ENCODE data around the gene SMIM12. TPM values are rescaled to one million over a fixed set of nuclear protein-coding genes. Genes with fewer than 3 reads are reported as not detected.

SMIM12 gene
- total RNA-seq, 1 donor from 2014 or later = 33.6 TPM

- ATAC-seq = no peak
- no peak for DNase-seq
- intact Hi-C loops (cut with micrococcal nuclease) = loop anchor here (5.0 kb wide), 1 partner anchor 63 kb away; no protein-coding TSS in a partner anchor
These were observed 9.2 kb downstream of the SMIM12 start for GRCh38 chr1:34850382-34850781.

GRCh38 chr1:34847094-34847493, 12.5 kb downstream of the SMIM12 start:
- DNase-seq = no peak
- ATAC-seq = no peak
- intact Hi-C loops (cut with micrococcal nuclease) = no loop called here

GRCh38 chr1:34846265-34846664, 13.3 kb downstream of the SMIM12 start:
- no peak for ATAC-seq
- intact Hi-C loops (cut with micrococcal nuclease) = no loop called here
- no peak for DNase-seq

GRCh38 chr1:34845131-34845901, 14.2 kb downstream of the SMIM12 start:
- peak; percentile 42 for ATAC-seq
- DNase-seq = peak; percentile 31
- intact Hi-C loops (cut with micrococcal nuclease) = no loop called here

- no peak for DNase-seq
- intact Hi-C loops (cut with micrococcal nuclease) = no loop called here
- no peak for ATAC-seq
These were observed 15.3 kb downstream of the SMIM12 start for GRCh38 chr1:34844252-34844634.

GRCh38 chr1:34843392-34844251, 15.9 kb downstream of the SMIM12 start:
- DNase-seq = no peak
- peak; percentile 17 for ATAC-seq

GRCh38 chr1:34842952-34843371, 16.6 kb downstream of the SMIM12 start:
- intact Hi-C loops (cut with micrococcal nuclease) = no loop called here
- DNase-seq (no peak), ATAC-seq (peak; percentile 47)

More at GRCh38 chr1:34843392-34844251, 15.9 kb downstream of the SMIM12 start:
- intact Hi-C loops (cut with micrococcal nuclease) = no loop called here

GRCh38 chr1:34842073-34842472, 17.5 kb downstream of the SMIM12 start:
- intact Hi-C loops (cut with micrococcal nuclease) = no loop called here
- ATAC-seq (no peak), DNase-seq (no peak)

GRCh38 chr1:34840426-34840825, 19.1 kb downstream of the SMIM12 start:
- DNase-seq (no peak), ATAC-seq (no peak)
- intact Hi-C loops (cut with micrococcal nuclease) = no loop called here

GRCh38 chr1:34839526-34840305, 19.8 kb downstream of the SMIM12 start:
- DNase-seq = no peak
- intact Hi-C loops (cut with micrococcal nuclease) = no loop called here
- no peak for ATAC-seq

GRCh38 chr1:34833711-34834110, 25.8 kb downstream of the SMIM12 start:
- ATAC-seq (no peak), DNase-seq (no peak)
- intact Hi-C loops (cut with micrococcal nuclease) = no loop called here

- ATAC-seq (no peak), DNase-seq (no peak)
- intact Hi-C loops (cut with micrococcal nuclease) = no loop called here
These were observed 27.8 kb downstream of the SMIM12 start for GRCh38 chr1:34831721-34832246.

GRCh38 chr1:34829250-34829649, 30.3 kb downstream of the SMIM12 start:
- DNase-seq (no peak), ATAC-seq (no peak)
- intact Hi-C loops (cut with micrococcal nuclease) = no loop called here

GRCh38 chr1:34828611-34829010, 30.9 kb downstream of the SMIM12 start:
- DNase-seq = no peak
- intact Hi-C loops (cut with micrococcal nuclease) = no loop called here

GRCh38 chr1:34827341-34827941, 32.1 kb downstream of the SMIM12 start:
- no peak for ATAC-seq
- intact Hi-C loops (cut with micrococcal nuclease) = no loop called here

More at GRCh38 chr1:34828611-34829010, 30.9 kb downstream of the SMIM12 start:
- ATAC-seq = no peak

GRCh38 chr1:34825455-34826091, 34.0 kb downstream of the SMIM12 start:
- peak; percentile 52 for DNase-seq
- intact Hi-C loops (cut with micrococcal nuclease) = no loop called here

More at GRCh38 chr1:34827341-34827941, 32.1 kb downstream of the SMIM12 start:
- DNase-seq = no peak

GRCh38 chr1:34824817-34825454, 34.6 kb downstream of the SMIM12 start:
- DNase-seq (no peak), ATAC-seq (peak; percentile 15)
- intact Hi-C loops (cut with micrococcal nuclease) = no loop called here

More at GRCh38 chr1:34825455-34826091, 34.0 kb downstream of the SMIM12 start:
- peak; percentile 89 for ATAC-seq

- no peak for DNase-seq
- intact Hi-C loops (cut with micrococcal nuclease) = no loop called here
- no peak for ATAC-seq
These were observed 37.3 kb downstream of the SMIM12 start for GRCh38 chr1:34822202-34822601.
